Ishikawa (cell line): ENCODE results near the gene PPP1R9A.

Experiments
- CEBPB ChIP-seq: IDR thresholded peaks from 2 replicates; pipeline ENCODE4 v1.6.1; 2012
- CREB1 ChIP-seq: IDR thresholded peaks from 2 replicates; pipeline ENCODE4 v1.6.1; 2012; ENCODE audit warnings: low read depth
- EGR1 ChIP-seq: IDR thresholded peaks from 2 replicates; pipeline ENCODE4 v1.6.1; 2012
- EP300 ChIP-seq: IDR thresholded peaks from 2 replicates; pipeline ENCODE4 v1.6.1; 2012; ENCODE audit warnings: borderline replicate concordance
- FOXM1 ChIP-seq: IDR thresholded peaks from 2 replicates; pipeline ENCODE4 v1.6.1; 2012; ENCODE audit warnings: low read depth, borderline replicate concordance
- NFIC ChIP-seq: IDR thresholded peaks from 2 replicates; pipeline ENCODE4 v1.6.1; 2012
- RAD21 ChIP-seq: IDR thresholded peaks from 2 replicates; pipeline ENCODE4 v1.6.1; 2012; ENCODE audit warnings: low read depth
- REST ChIP-seq: IDR thresholded peaks from 2 replicates; pipeline ENCODE4 v1.6.1; 2012; ENCODE audit warnings: low read depth, mild to moderate bottlenecking
- TAF1 ChIP-seq: IDR thresholded peaks from 2 replicates; pipeline ENCODE4 v1.6.1; 2012; ENCODE audit warnings: low read depth, mild to moderate bottlenecking
- TCF12 ChIP-seq: IDR thresholded peaks from 2 replicates; pipeline ENCODE4 v1.6.1; 2012; ENCODE audit warnings: low read depth
- TEAD4 ChIP-seq: IDR thresholded peaks from 2 replicates; pipeline ENCODE4 v1.6.1; 2012
- USF1 ChIP-seq: IDR thresholded peaks from 2 replicates; pipeline ENCODE4 v1.6.1; 2012
- YY1 ChIP-seq: IDR thresholded peaks from 2 replicates; pipeline ENCODE4 v1.6.1; 2012; ENCODE audit warnings: low read depth
- ZBTB7A ChIP-seq: IDR thresholded peaks from 2 replicates; pipeline ENCODE4 v1.6.1; 2012; ENCODE audit warnings: low read depth
- TF ChIP-seq, protein P1 (sequence below): IDR thresholded peaks from 2 replicates; pipeline ENCODE4 v1.6.1; 2012

The PPP1R9A gene

GRCh38 chr7:95309951-95310350 is 402.6 kb downstream of the PPP1R9A start:
- TF ChIP-seq NFIC (no peak), CEBPB (no peak), YY1 (no peak), EGR1 (no peak), USF1 (no peak), CREB1 (no peak), EP300 (no peak), REST (no peak), TAF1 (no peak), FOXM1 (no peak)
- TF ChIP-seq, protein P1, sequence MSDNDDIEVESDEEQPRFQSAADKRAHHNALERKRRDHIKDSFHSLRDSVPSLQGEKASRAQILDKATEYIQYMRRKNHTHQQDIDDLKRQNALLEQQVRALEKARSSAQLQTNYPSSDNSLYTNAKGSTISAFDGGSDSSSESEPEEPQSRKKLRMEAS = no peak

DNA sequence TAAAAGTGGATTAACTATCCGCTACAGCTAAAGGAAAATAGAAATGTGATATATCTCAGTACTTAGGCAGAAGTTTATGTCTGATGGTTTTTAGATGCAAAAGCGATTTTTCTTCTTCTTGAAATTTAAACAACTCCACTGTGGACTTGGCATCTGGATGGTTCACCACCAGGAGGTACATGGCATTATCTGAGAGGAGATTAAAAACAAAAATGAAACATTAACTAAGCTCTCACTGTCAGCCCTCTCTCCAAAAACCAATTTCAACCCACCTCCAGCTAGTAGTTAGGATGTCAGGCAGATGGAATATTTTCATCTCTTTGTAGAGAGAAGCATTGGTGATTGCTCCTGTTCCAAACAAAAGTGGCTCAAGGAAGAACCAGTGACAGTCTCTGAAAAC is 404.0 kb downstream of the PPP1R9A start:
- TF ChIP-seq CEBPB (no peak), FOXM1 (no peak), RAD21 (no peak), YY1 (no peak), USF1 (no peak)
- TF ChIP-seq, protein P1 = no peak

DNA sequence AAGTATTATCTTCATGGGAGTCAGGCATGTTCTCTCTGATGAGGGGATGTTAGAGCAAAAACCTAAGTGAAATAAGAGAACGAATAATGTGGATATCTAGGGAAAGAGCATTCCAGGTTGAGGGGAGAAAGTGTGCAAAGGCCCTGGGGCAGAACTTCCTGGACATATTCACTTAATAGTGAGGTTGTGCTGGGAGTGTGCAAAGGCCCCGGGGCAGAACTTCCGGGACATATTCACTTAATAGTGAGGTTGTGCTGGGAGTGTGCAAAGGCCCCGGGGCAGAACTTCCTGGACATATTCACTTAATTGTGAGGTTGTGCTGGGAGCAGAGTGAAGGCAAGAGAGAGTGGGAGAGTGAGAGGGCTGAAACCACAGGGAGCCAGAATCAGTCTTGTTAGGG is 405.2 kb downstream of the PPP1R9A start:
- TF ChIP-seq ZBTB7A (no peak), REST (no peak), YY1 (no peak), FOXM1 (no peak), TEAD4 (no peak), RAD21 (no peak), TAF1 (no peak), NFIC (no peak), USF1 (no peak)
- TF ChIP-seq, protein P1 = no peak

GRCh38 chr7:95316588-95316987 is 409.2 kb downstream of the PPP1R9A start:
- TF ChIP-seq YY1 (no peak), ZBTB7A (no peak), TAF1 (no peak), EP300 (no peak), TEAD4 (no peak), TCF12 (no peak), FOXM1 (no peak), RAD21 (no peak)

DNA sequence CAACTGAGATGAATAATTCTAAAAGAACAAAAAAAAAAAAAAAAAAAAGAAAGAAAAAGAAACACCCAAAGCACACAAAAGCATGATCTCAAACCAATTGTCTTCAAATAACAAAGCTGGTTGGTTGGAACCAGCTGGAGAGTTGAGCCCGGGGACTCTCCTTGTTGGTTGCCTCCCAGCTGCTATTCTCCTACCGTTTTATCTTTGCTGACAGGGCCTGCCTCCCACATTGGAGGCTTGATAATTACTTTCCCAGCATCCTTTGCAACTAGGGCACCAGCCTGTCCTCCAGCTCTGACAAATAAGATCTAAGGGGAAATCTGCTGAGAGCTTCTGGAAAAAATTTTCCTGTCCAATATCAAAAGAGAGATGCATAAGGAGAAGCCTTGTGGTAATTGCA is 410.2 kb downstream of the PPP1R9A start:
- no peak for TF ChIP-seq EP300
- no peak for TF ChIP-seq NFIC
- no peak for TF ChIP-seq ZBTB7A

- TF ChIP-seq TCF12 = no peak
- no peak for TF ChIP-seq CREB1
- TF ChIP-seq USF1 = no peak
- TF ChIP-seq REST = no peak
- no peak for TF ChIP-seq ZBTB7A
- no peak for TF ChIP-seq EP300
- no peak for TF ChIP-seq TAF1
- TF ChIP-seq CEBPB = no peak
- TF ChIP-seq NFIC = no peak
Measured at GRCh38 chr7:95317966-95318365, 410.6 kb downstream of the PPP1R9A start.
